ENCODE measurements around the gene PTGES.

GRCh38 chr9:129697656-129698253, 55.1 kb downstream of the PTGES start:
- TF ChIP-seq CTCF (IDR thresholded peaks at IDR 0.05; ENCODE audit: low read depth, low read length) (no peak), EZH2phosphoT487 (IDR thresholded peaks at IDR 0.05; ENCODE audit: low read depth) (no peak)
